Sigmoid colon (tissue), 7 donors: ENCODE measurements around the gene NAGS. TPM values are rescaled to one million over a fixed set of nuclear protein-coding genes. Genes with fewer than 3 reads are reported as not detected.
"Not testable (repeated sequence)": the region's sequence is repeated elsewhere in the genome, so short reads cannot be mapped to it uniquely, and the experiment has no call there.

ENCODE experiments used
- DNase-seq: peaks from one replicate; pipeline ENCODE4 v3.0.0-alpha.2; 2019
- H3K27ac ChIP-seq, 4 donors: fragments of 200-600 bp; sonication (generic); one replicate each; pipeline ENCODE4 v1.5.1; 2016 to 2019; ENCODE audit warnings: mild to moderate bottlenecking in 1 of 4
- H3K27me3 ChIP-seq, 3 donors: fragments of 200-600 bp; sonication (generic); one replicate each; pipeline ENCODE4 v1.5.1; 2019; ENCODE audit warnings: mild to moderate bottlenecking in 1 of 3
- H3K36me3 ChIP-seq, 4 donors: fragments of 200-600 bp; sonication (generic); one replicate each; pipeline ENCODE4 v1.5.1; 2016 to 2019
- H3K4me1 ChIP-seq, 4 donors: fragments of 200-600 bp; sonication (generic); one replicate each; pipeline ENCODE4 v1.5.1; 2017 to 2019
- H3K4me3 ChIP-seq, 4 donors: fragments of 200-600 bp; sonication (generic); one replicate each; pipeline ENCODE4 v1.5.1; 2017 to 2019; ENCODE audit warnings: mild to moderate bottlenecking in 2 of 4, moderate library complexity in 1 of 4
- H3K9me3 ChIP-seq, 4 donors: fragments of 200-600 bp in 3 of 4; sonication (generic) in 3 of 4; one replicate each; pipeline versions ENCODE4 v1.5.1 to v1.6.1; 2013 to 2019
- EP300 ChIP-seq, 4 donors: sonication (generic); formaldehyde crosslinking; IDR thresholded peaks; one replicate each; pipeline ENCODE4 v1.6.1; 2017; ENCODE audit warnings: antibody characterized with exemption in 4 of 4
- POLR2A ChIP-seq, 2 donors: fragments of 450-650 bp; IDR thresholded peaks; one replicate each; pipeline ENCODE4 v1.6.1; 2016; ENCODE audit warnings: antibody characterized with exemption in 2 of 2, mild to moderate bottlenecking in 2 of 2, moderate library complexity in 2 of 2
- POLR2AphosphoS5 ChIP-seq, 4 donors: sonication (generic); formaldehyde crosslinking; IDR thresholded peaks; one replicate each; pipeline ENCODE4 v1.6.1; 2017; ENCODE audit warnings: antibody characterized with exemption in 4 of 4
- WGBS, 2 donors: extraction: QIAGEN DNeasy Blood & Tissue Kit; methylation state at CpG; one replicate each; pipeline ENCODE4 v1.1.7; 2013; 5-methylcytosine and 5-hydroxymethylcytosine counted together
- intact Hi-C: fragments of 100-400 bp; cut with DNase I; formaldehyde crosslinking; loops from one replicate; pipeline ENCODE4 v1.15.1; 2023
- polyA plus RNA-seq, 3 donors: library from polyadenylated mRNA; stranded (reverse); fragments of 200-250 nt; gene quantifications; one replicate each; pipeline ENCODE4 v1.2.3, GENCODE V29; 2013
- total RNA-seq, 4 donors: library from RNA; depleted of rRNA; stranded (reverse); fragments of >200 nt; gene quantifications; one replicate each; pipeline ENCODE4 v1.1.0, GENCODE V29; 2016
- TF ChIP-seq, protein P1 (sequence below), 4 experiments: fragments of 450-650 bp in 3 of 4; fragments of 200-600 bp in 1 of 4; IDR thresholded peaks; one replicate each; pipeline ENCODE4 v1.5.1; 2016 to 2019; ENCODE audit warnings: antibody characterized with exemption in 4 of 4, mild to moderate bottlenecking in 3 of 4, moderate library complexity in 2 of 4
- donor health status: healthy with polysubstance abuse.
- donor health status: Bipolar disorder and iron deficiency.
- donor health status: healthy.

The NAGS gene
- total and polyA plus RNA-seq, 7 donors = 0.54 to 13.2 (median 1.4) TPM

GRCh38 chr17:44012391-44012790 lies 8.0 kb downstream of the NAGS start:
- intact Hi-C loops = no loop called here
- Histone ChIP-seq H3K36me3 (peaks cover 0 to 24% (median 4%) of the 10 kb centered on the region in 4 donors), H3K4me3 (no peak overlapping the region), H3K27ac (no peak overlapping the region), H3K4me1 (peaks cover 0 to 28% (median 26%) of the 10 kb centered on the region in 4 donors), H3K9me3 (no peaks in the 10 kb centered on the region), H3K27me3 (peaks cover 0 to 8% (median 7%) of the 10 kb centered on the region in 3 donors)
- 68 to 83% methylated on average over 3 of the region's 3 CpGs for WGBS, 2 donors
- no peak for DNase-seq
- TF ChIP-seq POLR2AphosphoS5 (IDR thresholded peaks at IDR 0.05) (no peak), POLR2A (IDR thresholded peaks at IDR 0.05) (no peak), EP300 (IDR thresholded peaks at IDR 0.05) (no peak)
- TF ChIP-seq, protein P1, sequence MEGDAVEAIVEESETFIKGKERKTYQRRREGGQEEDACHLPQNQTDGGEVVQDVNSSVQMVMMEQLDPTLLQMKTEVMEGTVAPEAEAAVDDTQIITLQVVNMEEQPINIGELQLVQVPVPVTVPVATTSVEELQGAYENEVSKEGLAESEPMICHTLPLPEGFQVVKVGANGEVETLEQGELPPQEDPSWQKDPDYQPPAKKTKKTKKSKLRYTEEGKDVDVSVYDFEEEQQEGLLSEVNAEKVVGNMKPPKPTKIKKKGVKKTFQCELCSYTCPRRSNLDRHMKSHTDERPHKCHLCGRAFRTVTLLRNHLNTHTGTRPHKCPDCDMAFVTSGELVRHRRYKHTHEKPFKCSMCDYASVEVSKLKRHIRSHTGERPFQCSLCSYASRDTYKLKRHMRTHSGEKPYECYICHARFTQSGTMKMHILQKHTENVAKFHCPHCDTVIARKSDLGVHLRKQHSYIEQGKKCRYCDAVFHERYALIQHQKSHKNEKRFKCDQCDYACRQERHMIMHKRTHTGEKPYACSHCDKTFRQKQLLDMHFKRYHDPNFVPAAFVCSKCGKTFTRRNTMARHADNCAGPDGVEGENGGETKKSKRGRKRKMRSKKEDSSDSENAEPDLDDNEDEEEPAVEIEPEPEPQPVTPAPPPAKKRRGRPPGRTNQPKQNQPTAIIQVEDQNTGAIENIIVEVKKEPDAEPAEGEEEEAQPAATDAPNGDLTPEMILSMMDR (IDR thresholded peaks at IDR 0.05) = no peak

- TF ChIP-seq EP300 (IDR thresholded peaks at IDR 0.05) (no peak), POLR2AphosphoS5 (IDR thresholded peaks at IDR 0.05) (no peak), POLR2A (IDR thresholded peaks at IDR 0.05) (no peak)
- TF ChIP-seq, protein P1 (IDR thresholded peaks at IDR 0.05) = no peak
- WGBS, 2 donors = 94 to 96% methylated on average over 14 of the region's 14 CpGs
- peaks cover 0 to 4% (median 3%) of the 10 kb centered on the region in 3 donors for H3K27me3 ChIP-seq
- no peak overlapping the region for H3K4me3 ChIP-seq
- H3K36me3 ChIP-seq = peaks cover 0 to 24% (median 4%) of the 10 kb centered on the region in 4 donors
- intact Hi-C loops = no loop called here
- H3K27ac ChIP-seq = no peak overlapping the region
- no peak for DNase-seq
- no peaks in the 10 kb centered on the region for H3K9me3 ChIP-seq
- peaks cover 0 to 24% (median 21%) of the 10 kb centered on the region in 4 donors for H3K4me1 ChIP-seq
These were observed 8.5 kb downstream of the NAGS start for GRCh38 chr17:44012874-44013273.

- peak overlapping the region; percentile 77 to 81 (median 80) for H3K27ac ChIP-seq
- intact Hi-C loops = loop anchor here (2.0 kb wide), 1 partner anchor 57 kb away; the partner anchor contains the start of gene G6PC3
- peaks cover 0 to 19% (median 17%) of the 10 kb centered on the region in 4 donors for H3K4me1 ChIP-seq
- DNase-seq = no peak
- no peaks in the 10 kb centered on the region for H3K9me3 ChIP-seq
- TF ChIP-seq EP300 (IDR thresholded peaks at IDR 0.05) = no peak
- TF ChIP-seq, protein P1 (IDR thresholded peaks at IDR 0.05) = no peak
- TF ChIP-seq POLR2AphosphoS5 (IDR thresholded peaks at IDR 0.05) = no peak
- no peak for TF ChIP-seq POLR2A (IDR thresholded peaks at IDR 0.05)
- WGBS, 2 donors = 11 to 16% methylated on average over 12 of the region's 12 CpGs
- H3K36me3 ChIP-seq = peaks cover 0 to 24% (median 4%) of the 10 kb centered on the region in 4 donors
- no peaks in the 10 kb centered on the region for H3K27me3 ChIP-seq
- peak overlapping the region; percentile 87 to 95 (median 90) for H3K4me3 ChIP-seq
These were observed 9.7 kb downstream of the NAGS start for GRCh38 chr17:44014133-44014436.

- Histone ChIP-seq H3K36me3 (peaks cover 0 to 24% (median 4%) of the 10 kb centered on the region in 4 donors), H3K9me3 (no peaks in the 10 kb centered on the region), H3K4me3 (peak within 1 kb of the TSS; percentile 87 to 95 (median 90)), H3K27me3 (no peaks in the 10 kb centered on the region), H3K27ac (peak within 1 kb of the TSS; percentile 77 to 81 (median 80)), H3K4me1 (peaks cover 0 to 19% (median 17%) of the 10 kb centered on the region in 4 donors)
- TF ChIP-seq POLR2AphosphoS5 (IDR thresholded peaks at IDR 0.05) (peak; percentile 54 to 81 (median 78)), POLR2A (IDR thresholded peaks at IDR 0.05) (no peak)
- DNase-seq = peak; percentile 96
- intact Hi-C loops = loop anchor here (2.0 kb wide), 1 partner anchor 56 kb away; the partner anchor contains the start of gene G6PC3
- 1% methylated on average over 43 of the region's 43 CpGs for WGBS, 2 donors
These were observed 10.2 kb downstream of the NAGS start, which contains the start of gene TMEM101 for GRCh38 chr17:44014437-44015172. TMEM101 (minus strand) TSS chr17:44014963; CDS start chr17:44014952, 11 bp downstream.

DNA sequence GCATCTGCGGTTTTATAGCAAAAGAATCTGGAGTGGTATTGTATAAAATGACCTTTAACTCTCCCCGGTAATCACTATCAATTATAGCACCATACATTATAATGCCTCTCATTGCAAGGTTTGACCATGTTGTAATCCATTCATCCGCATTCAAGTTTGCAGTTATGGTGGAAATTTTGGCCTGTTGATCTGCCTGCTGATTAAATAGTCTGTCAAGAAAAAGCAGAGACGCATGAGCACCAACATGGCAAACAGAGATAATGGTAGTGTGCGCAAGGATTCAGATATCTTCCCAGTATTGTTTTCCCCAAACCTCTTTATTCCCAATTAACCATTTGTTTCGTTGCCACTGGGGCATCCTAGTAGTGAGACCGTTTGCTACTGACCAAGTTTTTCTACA lies 16.8 kb downstream of the NAGS start:
- intact Hi-C loops = not testable (repeated sequence)
- WGBS, 2 donors = 95% methylated on average over 7 of the region's 7 CpGs

More for the DNA sequence above, 16.8 kb downstream of the NAGS start:
- H3K27ac ChIP-seq, H3K9me3 ChIP-seq, H3K4me3 ChIP-seq, H3K4me1 ChIP-seq, DNase-seq, H3K27me3 ChIP-seq: not testable (repeated sequence)
- H3K36me3 ChIP-seq = peaks cover 0 to 13% (median 3%) of the 10 kb centered on the region in 4 donors
